Heart left ventricle (tissue), 16 donors: ENCODE data around the gene SATB2. TPM values are rescaled to one million over a fixed set of nuclear protein-coding genes. Genes with fewer than 3 reads are reported as not detected.

Experiments used
- ATAC-seq, 4 donors: fragments of 200-7000 bp; cut with Tn5 transposase; one replicate each; pipeline ENCODE4 v1.9.1; 2020 to 2022; ENCODE audit warnings: moderate library complexity in 4 of 4, mild to moderate bottlenecking in 3 of 4, moderate number of reproducible peaks in 1 of 4
- DNase-seq, 5 donors: peaks; one replicate each; pipeline ENCODE4 v3.0.0-alpha.2; 2020
- H3K27ac ChIP-seq, 12 donors: fragments of 200-600 bp; sonication (generic) in 4 of 12; one replicate each; pipeline versions ENCODE4 v1.5.0 to v1.8.0; 2016 to 2022; ENCODE audit warnings: mild to moderate bottlenecking in 2 of 12
- H3K27me3 ChIP-seq, 9 donors: fragments of 200-600 bp; sonication (generic) in 2 of 9; one replicate each; pipeline versions ENCODE4 v1.5.1 to v1.8.0; 2016 to 2022; ENCODE audit warnings: mild to moderate bottlenecking in 3 of 9
- H3K36me3 ChIP-seq, 9 donors: fragments of 200-600 bp; sonication (generic) in 2 of 9; one replicate each; pipeline versions ENCODE4 v1.5.0 to v1.8.0; 2018 to 2022; ENCODE audit warnings: mild to moderate bottlenecking in 2 of 9
- H3K4me1 ChIP-seq, 12 donors: fragments of 200-600 bp; sonication (generic) in 4 of 12; one replicate each; pipeline versions ENCODE4 v1.5.0 to v1.8.0; 2016 to 2022; ENCODE audit warnings: mild to moderate bottlenecking in 3 of 12
- H3K4me3 ChIP-seq, 12 donors: fragments of 200-600 bp; sonication (generic) in 4 of 12; one replicate each; pipeline versions ENCODE4 v1.5.0 to v1.8.0; 2017 to 2022; ENCODE audit warnings: mild to moderate bottlenecking in 9 of 12, moderate library complexity in 4 of 12
- H3K9me3 ChIP-seq, 12 donors: fragments of 200-600 bp; sonication (generic) in 4 of 12; one replicate each; pipeline versions ENCODE4 v1.5.0 to v1.8.0; 2016 to 2022; ENCODE audit warnings: mild to moderate bottlenecking in 1 of 12
- CTCF ChIP-seq, 12 donors: fragments of 200-600 bp; sonication (generic) in 4 of 12; IDR thresholded peaks; one replicate each; pipeline versions ENCODE4 v1.5.0 to v1.8.0; 2018 to 2022; ENCODE audit warnings: antibody characterized with exemption in 12 of 12, mild to moderate bottlenecking in 5 of 12
- POLR2A ChIP-seq, 2 donors: fragments of 450-650 bp; IDR thresholded peaks; one replicate each; pipeline ENCODE4 v1.6.1; 2017; ENCODE audit warnings: antibody characterized with exemption in 2 of 2, mild to moderate bottlenecking in 2 of 2, moderate library complexity in 2 of 2
- WGBS, 4 donors: extraction: QIAGEN DNeasy Blood & Tissue Kit in 2 of 4; methylation state at CpG; one replicate each; pipeline versions ENCODE4 v1.1.5 to v1.1.7; 2013 to 2018; 5-methylcytosine and 5-hydroxymethylcytosine counted together
- intact Hi-C, 10 donors: fragments of 100-400 bp; cut with DNase I; formaldehyde crosslinking; loops; one replicate each; pipeline versions ENCODE4 v1.11.1 to v1.14.2; 2022
- polyA plus RNA-seq, 2 donors: library from polyadenylated mRNA; stranded (reverse); fragments of 200-250 nt; gene quantifications; one replicate each; pipeline ENCODE4 v1.2.3, GENCODE V29; 2013
- total RNA-seq, 9 donors: library from RNA; depleted of rRNA in 2 of 9; stranded (reverse); fragments of >200 nt in 2 of 9; fragmentation: NEBNext Ultra II Directional in 3 of 9; extraction: Animal tissue kit (Norgen Biotek cat#: 25700) in 3 of 9; gene quantifications; one replicate each; pipeline versions ENCODE4 v1.1.0 to v1.2.4, GENCODE V29; 2016 to 2023
- donor health status: ischemic (EF 13 %, LVEDD 7.1; RV severe dilation, severe dysfunction).
- donor health status: healthy with polysubstance abuse.
- donor health status: DM: no; HTN: yes; CAD: no.
- donor health status: DM: no; HTN: no; CAD: no.
- donor health status: ischemic (EF 25% LVEDD 6.9; RV normal size, moderate dysfunction).
- donor health status: ischemic (EF 25% LVEDD 5.7; RV mildly dilated, moderate dysfunction).
- donor health status: healthy.
- donor health status: DM: yes; HTN: yes; CAD: no.
- donor health status: ischemic (EF 35%, LVEDD 5.7; RV mildly dilated, moderate dysfunction).
- donor health status: nonischemic (EF 11% LVEDD 7.7; RV severe dilation, severe dysfunction).
- donor health status: DM: yes; HTN: yes; CAD: no.
- donor health status: PGD.
- donor health status: ischemic (EF 29% LVEDD 5.4; RV normal size, mild dysfunction).
- donor health status: nonischemic (EF 23%, LVEDD 6.1; RV moderate dilation, normal function).

Gene SATB2
- total and polyA plus RNA-seq, 11 donors = 0.38 to 3.3 (median 1.2) TPM

DNA sequence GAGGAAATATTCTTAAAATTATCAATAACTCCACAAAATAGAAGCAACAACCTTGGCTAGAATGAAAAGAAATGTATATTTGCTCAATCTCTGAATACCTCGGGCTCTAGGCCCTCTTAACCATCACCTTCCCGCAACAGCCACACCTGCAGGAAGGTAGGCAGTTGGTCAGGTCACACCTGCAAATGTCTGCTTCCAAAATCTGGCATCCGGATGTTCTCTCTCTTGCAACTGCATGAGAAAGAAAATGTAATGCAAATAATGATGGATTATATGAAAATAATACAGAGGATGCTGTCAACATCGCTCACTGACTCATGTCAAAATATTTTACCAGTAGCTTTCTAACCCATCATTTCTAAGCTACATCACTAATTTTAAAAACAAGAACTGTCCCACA, 148.3 kb downstream of the SATB2 start:
- intact Hi-C loops = no loop called here
- no peaks in the 10 kb centered on the region for H3K27me3 ChIP-seq
- H3K27ac ChIP-seq = no peak overlapping the region
- no peak for TF ChIP-seq CTCF (IDR thresholded peaks at IDR 0.05)
- no peak for TF ChIP-seq POLR2A (IDR thresholded peaks at IDR 0.05)
- DNase-seq (no peak), ATAC-seq (no peak)
- 87 to 91% (median 90%) methylated on average over 4 of the region's 4 CpGs for WGBS, 4 donors
- no peak overlapping the region for H3K4me3 ChIP-seq
- no peaks in the 10 kb centered on the region for H3K36me3 ChIP-seq
- H3K4me1 ChIP-seq = peaks cover 0 to 2% (median 0%) of the 10 kb centered on the region in 12 donors
- no peaks in the 10 kb centered on the region for H3K9me3 ChIP-seq

- intact Hi-C loops = no loop called here
- peak in 1 of 5 donors; percentile 42 for DNase-seq
- Histone ChIP-seq H3K9me3 (no peaks in the 10 kb centered on the region), H3K36me3 (no peaks in the 10 kb centered on the region), H3K4me1 (peaks cover 0 to 2% (median 0%) of the 10 kb centered on the region in 12 donors), H3K27ac (no peak overlapping the region), H3K27me3 (no peaks in the 10 kb centered on the region), H3K4me3 (no peak overlapping the region)
- no peak for TF ChIP-seq CTCF (IDR thresholded peaks at IDR 0.05)
- no peak for TF ChIP-seq POLR2A (IDR thresholded peaks at IDR 0.05)
- WGBS, 4 donors = 90 to 98% (median 94%) methylated on average over 9 to 14 of the region's 14 CpGs
- ATAC-seq = no peak
Observed at GRCh38 chr2:199308567-199308966, 149.2 kb downstream of the SATB2 start.

DNA sequence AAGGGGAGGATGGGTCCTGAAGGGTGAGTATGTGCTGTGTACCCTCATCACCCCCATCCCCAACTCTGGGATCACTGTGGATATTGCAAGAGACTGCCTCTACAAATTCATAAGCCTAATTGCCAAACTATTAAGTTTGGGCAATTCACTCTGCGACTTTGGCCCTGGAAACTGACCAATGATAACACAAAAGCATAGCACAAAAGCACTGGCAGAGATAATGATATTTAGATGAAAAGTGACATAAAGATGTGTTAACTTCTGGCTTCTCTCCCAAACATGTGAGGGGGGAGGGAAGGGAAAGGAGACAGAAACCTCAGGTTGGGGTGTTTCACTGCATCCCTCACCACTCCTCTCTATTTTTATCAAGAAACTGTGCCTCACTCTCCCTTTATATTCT, 150.3 kb downstream of the SATB2 start:
- DNase-seq (no peak), ATAC-seq (no peak)
- no peak overlapping the region for H3K27ac ChIP-seq
- H3K9me3 ChIP-seq = no peaks in the 10 kb centered on the region
- H3K27me3 ChIP-seq = no peaks in the 10 kb centered on the region
- H3K36me3 ChIP-seq = no peaks in the 10 kb centered on the region
- peaks cover 0 to 2% (median 0%) of the 10 kb centered on the region in 12 donors for H3K4me1 ChIP-seq
- H3K4me3 ChIP-seq = no peak overlapping the region
- 55 to 81% (median 70%) methylated on average over 1 of the region's 1 CpG for WGBS, 4 donors
- intact Hi-C loops = no loop called here
- no peak for TF ChIP-seq POLR2A (IDR thresholded peaks at IDR 0.05)

GRCh38 chr2:199306116-199306515, 151.6 kb downstream of the SATB2 start:
- H3K4me3 ChIP-seq = no peak overlapping the region
- TF ChIP-seq CTCF (IDR thresholded peaks at IDR 0.05) = no peak
- no peak for TF ChIP-seq POLR2A (IDR thresholded peaks at IDR 0.05)
- intact Hi-C loops = no loop called here
- H3K27me3 ChIP-seq = no peaks in the 10 kb centered on the region
- H3K36me3 ChIP-seq = no peaks in the 10 kb centered on the region
- 48 to 55% (median 50%) methylated on average over 3 of the region's 3 CpGs for WGBS, 4 donors
- H3K9me3 ChIP-seq = no peaks in the 10 kb centered on the region
- no peak for ATAC-seq
- no peak for DNase-seq
- no peak overlapping the region for H3K27ac ChIP-seq
- peaks cover 0 to 2% (median 0%) of the 10 kb centered on the region in 12 donors for H3K4me1 ChIP-seq

DNA sequence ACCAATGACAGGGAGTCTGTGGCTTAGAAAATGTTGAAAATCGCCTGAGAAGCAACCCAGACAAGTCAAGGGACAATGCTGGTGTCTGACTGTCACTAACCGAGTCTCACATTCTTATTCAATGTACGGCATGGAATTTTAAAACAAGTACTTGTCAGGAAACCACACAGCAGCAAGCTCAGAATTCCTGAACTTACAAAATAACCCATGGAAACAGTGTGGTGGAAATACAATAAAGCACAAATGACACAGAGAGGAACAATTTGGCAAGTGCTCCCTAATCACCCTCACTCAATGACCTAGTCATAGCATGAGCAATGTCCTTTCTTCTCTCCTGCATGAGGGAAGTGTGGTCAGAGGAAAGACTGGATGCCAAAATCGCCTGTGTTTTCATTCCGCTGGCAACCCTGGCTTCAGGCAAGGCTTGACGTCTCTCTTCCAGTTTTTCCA, 154.0 kb downstream of the SATB2 start:
- DNase-seq (no peak), ATAC-seq (peak in 1 of 4 donors; percentile 33)
- TF ChIP-seq POLR2A (IDR thresholded peaks at IDR 0.05) (no peak), CTCF (IDR thresholded peaks at IDR 0.05) (no peak)
- H3K4me3 ChIP-seq = no peak overlapping the region
- intact Hi-C loops = no loop called here
- no peaks in the 10 kb centered on the region for H3K9me3 ChIP-seq
- 77 to 78% (median 77%) methylated on average over 6 of the region's 6 CpGs for WGBS, 4 donors
- no peak overlapping the region for H3K27ac ChIP-seq
- H3K36me3 ChIP-seq = no peaks in the 10 kb centered on the region
- no peaks in the 10 kb centered on the region for H3K27me3 ChIP-seq
- peaks cover 0 to 2% (median 0%) of the 10 kb centered on the region in 12 donors for H3K4me1 ChIP-seq
